ENCODE results near the gene ZFAND2A. TPM values are rescaled to one million over a fixed set of nuclear protein-coding genes. Genes with fewer than 3 reads are reported as not detected.

The ZFAND2A gene
- total and polyA plus RNA-seq, 2 donors (not counting 3 experiments of a cell fraction or from before 2014, with no cell fraction given): 31.8 to 40.6 TPM

GRCh38 chr7:1105189-1105588 is 54.8 kb downstream of the ZFAND2A start:
- peaks cover 1% of the 10 kb centered on the region for H3K79me2 ChIP-seq (ENCODE audit: control insufficient read depth, insufficient read depth, low read length)
- no peaks in the 10 kb centered on the region for H4K20me1 ChIP-seq (replicated peaks; ENCODE audit: control insufficient read depth, extremely low read depth, insufficient read depth, low read length)
- no peak overlapping the region for H3K4me2 ChIP-seq (ENCODE audit: insufficient read depth, low read length)
- no peaks in the 10 kb centered on the region for H3K36me3 ChIP-seq (ENCODE audit: control insufficient read depth in 2 of 2, extremely low read depth in 1 of 2, insufficient read depth in 2 of 2, low read length in 2 of 2)
- CTCF ChIA-PET: interaction anchor here (1.1 to 1.4 kb wide), 4 partner anchors 18 to 112 kb away, joined by 3 to 10 read pairs (median 5); partner anchors contain the start of gene GPER1
- H3K4me1 ChIP-seq (ENCODE audit: control insufficient read depth, extremely low read depth, insufficient read depth, low read length): peaks cover 15% of the 10 kb centered on the region
- no peak for FAIRE-seq
- no peak overlapping the region for H2AFZ ChIP-seq (ENCODE audit: low read depth, low read length)
- intact Hi-C loops (cut with micrococcal nuclease): no loop called here
- no peak for DNase-seq (ENCODE audit: low read depth, low spot score)
- no TSS peak for BruUV-seq (replicated peaks)
- no peak overlapping the region for H3K9ac ChIP-seq (replicated peaks; ENCODE audit: extremely low read depth, insufficient read depth, low read length)
- dilution Hi-C loops (cut with MboI; ENCODE audit: extremely low pct_ligation_motif_present, low sequenced_read_pairs): no loop called here
- TF ChIP-seq JUN (IDR thresholded peaks at IDR 0.05; ENCODE audit: borderline replicate concordance, insufficient read depth, insufficient read length, low read depth) (no peak), POLR2AphosphoS5 (IDR thresholded peaks at IDR 0.05; ENCODE audit: insufficient read depth, low read depth, low read length) (no peak), POLR2A (IDR thresholded peaks at IDR 0.05; ENCODE audit: low read depth, low read length) (no peak), GATA2 (IDR thresholded peaks at IDR 0.05; ENCODE audit: insufficient read depth, insufficient read length, low read depth, low read length) (no peak), FOS (IDR thresholded peaks at IDR 0.05; ENCODE audit: borderline replicate concordance, insufficient read depth, low read length) (no peak), MAX (IDR thresholded peaks at IDR 0.05; ENCODE audit: insufficient read depth, insufficient read length) (no peak), EZH2 (IDR thresholded peaks at IDR 0.05; ENCODE audit: borderline replicate concordance, low read depth, low read length, severe bottlenecking) (no peak)
- H3K27ac ChIP-seq (ENCODE audit: insufficient read depth, low read depth, low read length): no peak overlapping the region
- no peak overlapping the region for H3K4me3 ChIP-seq (replicated peaks in 1 of 3; ENCODE audit: insufficient read depth in 1 of 3, low read depth in 1 of 3, low read length in 3 of 3)
- H3K9me1 ChIP-seq (replicated peaks; ENCODE audit: control insufficient read depth, extremely low read depth, insufficient read depth, low read length): no peaks in the 10 kb centered on the region
- H3K9me3 ChIP-seq (replicated peaks; ENCODE audit: control insufficient read depth, insufficient read depth, low read length): no peaks in the 10 kb centered on the region
- no peaks in the 10 kb centered on the region for H3K27me3 ChIP-seq (ENCODE audit: control insufficient read depth in 2 of 2, insufficient read depth in 2 of 2, low read length in 2 of 2)
- POLR2A ChIA-PET: no interaction called here

DNA sequence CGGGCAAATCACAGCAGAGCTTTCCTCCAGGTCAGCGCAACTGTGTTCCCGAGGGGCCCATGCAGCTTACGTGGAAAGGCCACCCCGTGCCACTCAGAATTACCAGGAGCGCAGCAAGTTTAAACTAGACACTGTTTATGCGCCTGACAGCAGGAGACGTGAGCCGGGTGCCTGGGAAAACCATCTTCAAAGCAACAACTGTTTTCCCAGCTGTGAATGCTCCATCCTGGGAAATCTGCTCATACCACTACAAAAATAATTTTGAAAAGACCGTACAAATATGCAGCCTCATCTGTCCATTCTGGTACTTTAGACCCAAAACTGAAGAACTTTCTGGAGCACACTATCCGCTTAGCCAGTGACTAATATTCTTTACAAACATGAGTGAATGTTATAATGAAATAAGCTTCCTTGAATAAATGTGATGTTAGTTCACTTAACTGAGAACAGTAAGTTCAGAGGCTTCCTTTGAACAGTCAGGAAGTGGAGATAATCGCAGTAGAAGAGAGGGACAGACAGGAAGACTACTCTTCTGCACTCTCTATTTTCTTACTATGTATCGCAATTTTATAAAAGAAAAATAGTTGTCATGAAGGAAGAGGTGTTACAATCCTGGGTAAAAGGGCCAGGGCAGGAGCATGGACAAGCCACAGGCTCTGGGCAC is 55.3 kb downstream of the ZFAND2A start:
- Histone ChIP-seq H3K9me1 (replicated peaks; ENCODE audit: control insufficient read depth, extremely low read depth, insufficient read depth, low read length) (no peaks in the 10 kb centered on the region), H3K9ac (replicated peaks; ENCODE audit: extremely low read depth, insufficient read depth, low read length) (no peak overlapping the region), H3K36me3 (ENCODE audit: control insufficient read depth in 2 of 2, extremely low read depth in 1 of 2, insufficient read depth in 2 of 2, low read length in 2 of 2) (no peaks in the 10 kb centered on the region), H2AFZ (ENCODE audit: low read depth, low read length) (no peak overlapping the region), H4K20me1 (replicated peaks; ENCODE audit: control insufficient read depth, extremely low read depth, insufficient read depth, low read length) (no peaks in the 10 kb centered on the region), H3K27me3 (ENCODE audit: control insufficient read depth in 2 of 2, insufficient read depth in 2 of 2, low read length in 2 of 2) (no peaks in the 10 kb centered on the region), H3K4me1 (ENCODE audit: control insufficient read depth, extremely low read depth, insufficient read depth, low read length) (peaks cover 19% of the 10 kb centered on the region), H3K27ac (ENCODE audit: insufficient read depth, low read depth, low read length) (no peak overlapping the region), H3K4me3 (replicated peaks in 1 of 3; ENCODE audit: insufficient read depth in 1 of 3, low read depth in 1 of 3, low read length in 3 of 3) (no peak overlapping the region), H3K9me3 (replicated peaks; ENCODE audit: control insufficient read depth, insufficient read depth, low read length) (no peaks in the 10 kb centered on the region), H3K79me2 (ENCODE audit: control insufficient read depth, insufficient read depth, low read length) (peaks cover 1% of the 10 kb centered on the region), H3K4me2 (ENCODE audit: insufficient read depth, low read length) (no peak overlapping the region)
- DNase-seq (ENCODE audit: low read depth, low spot score) (no peak), FAIRE-seq (no peak)
- intact Hi-C loops (cut with micrococcal nuclease) (no loop called here), dilution Hi-C loops (cut with MboI; ENCODE audit: extremely low pct_ligation_motif_present, low sequenced_read_pairs) (no loop called here)
- ChIA-PET POLR2A (no interaction called here), CTCF (interaction anchor here (0.8 to 1.4 kb wide), 5 partner anchors 17 to 112 kb away, joined by 3 to 10 read pairs (median 5); partner anchors contain the start of gene GPER1)
- no TSS peak for BruUV-seq (replicated peaks)
- TF ChIP-seq MYC (IDR thresholded peaks at IDR 0.05; ENCODE audit: low read depth, low read length) (no peak), EZH2 (IDR thresholded peaks at IDR 0.05; ENCODE audit: borderline replicate concordance, low read depth, low read length, severe bottlenecking) (no peak)
